ENCODE results near the gene RAVER1.
A peak's percentile ranks its signal among the peaks of the same experiment; 100 is the strongest.
"Not testable (repeated sequence)": the region's sequence is repeated elsewhere in the genome, so short reads cannot be mapped to it uniquely, and the experiment has no call there.

RAVER1 gene

GRCh38 chr19:10332965-10333757 lies at the start of gene RAVER1:
Gene RAVER1, minus strand, starts transcription at chr19:10333529. Its CDS starts 22 bp downstream, at chr19:10333507.
- peak; percentile 88 for DNase-seq

DNA sequence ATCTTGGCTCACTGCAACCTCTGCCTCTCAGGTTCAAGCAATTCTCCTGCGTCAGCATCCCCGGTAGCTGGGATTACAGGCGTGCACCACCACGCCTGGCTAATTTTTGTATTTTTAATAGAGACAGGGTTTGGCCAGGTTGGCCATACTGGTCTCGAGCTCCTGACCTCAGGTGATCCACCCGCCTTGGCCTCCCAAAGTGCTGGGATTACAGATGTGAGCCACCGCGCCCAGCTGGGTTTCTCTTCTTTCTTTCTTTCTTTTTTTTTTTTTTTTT lies 49.8 kb upstream of the RAVER1 start:
- not testable (repeated sequence) for DNase-seq

- peak; percentile 92 for DNase-seq
Measured at GRCh38 chr19:10380313-10381102, 47.2 kb upstream of the RAVER1 start, which contains the start of gene TYK2. Gene TYK2, minus strand, starts transcription at chr19:10380572. Its CDS starts 2,166 bp downstream, at chr19:10378406.

- no peak for DNase-seq
Measured at GRCh38 chr19:10379880-10380312, 46.6 kb upstream of the RAVER1 start.

DNA sequence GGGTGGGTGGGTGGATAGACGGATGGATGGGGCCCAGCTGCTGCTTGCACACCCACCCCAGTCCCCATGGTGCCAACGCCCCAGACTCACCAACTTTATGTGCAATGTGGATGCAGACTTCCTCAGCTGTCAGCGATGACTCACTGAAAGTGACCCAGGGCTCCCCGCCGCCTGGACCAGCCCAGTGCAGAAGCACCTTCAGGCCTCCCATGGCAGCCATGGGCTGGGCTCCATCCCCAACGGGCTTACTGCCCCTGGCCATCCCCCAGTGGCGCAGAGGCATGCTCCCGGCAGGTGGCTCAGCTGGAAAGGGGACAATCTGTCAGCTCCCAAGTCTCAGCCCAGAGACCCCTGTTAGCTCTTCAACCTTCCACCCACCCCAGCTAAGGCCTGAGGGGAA lies 44.8 kb upstream of the RAVER1 start:
- no peak for DNase-seq

DNA sequence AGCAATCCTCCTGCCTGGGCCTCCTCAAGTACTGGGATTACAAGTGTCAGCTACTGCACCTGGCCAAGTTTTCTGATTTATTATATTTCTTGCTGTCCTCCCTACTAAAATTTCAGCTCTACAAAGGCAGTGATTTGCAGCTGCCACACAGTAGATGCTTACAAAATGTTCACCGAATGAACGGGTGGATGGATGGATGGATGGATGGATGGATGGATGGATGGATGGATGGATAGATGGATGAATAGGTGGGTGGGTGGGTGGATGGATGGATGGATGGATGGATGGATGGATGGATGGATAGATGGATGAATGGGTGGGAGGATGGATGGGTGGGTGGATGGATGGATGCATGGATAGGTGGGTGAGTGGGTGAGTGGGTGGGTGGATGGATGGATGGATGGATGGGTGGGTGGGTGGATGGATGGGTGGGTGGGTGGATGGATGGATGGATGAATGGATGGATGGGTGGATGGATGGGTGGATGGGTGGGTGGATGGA lies 43.9 kb upstream of the RAVER1 start:
- DNase-seq, result not testable (repeated sequence)

- DNase-seq, result no peak
Measured at GRCh38 chr19:10374931-10375330, 41.6 kb upstream of the RAVER1 start.

- DNase-seq, result no peak
Measured at GRCh38 chr19:10372690-10373089, 39.4 kb upstream of the RAVER1 start.

GRCh38 chr19:10368101-10368803 lies 34.9 kb upstream of the RAVER1 start:
- no peak for DNase-seq

- DNase-seq, result not testable (repeated sequence)
Measured at GRCh38 chr19:10366950-10367512, 33.7 kb upstream of the RAVER1 start.

GRCh38 chr19:10365518-10365917 lies 32.2 kb upstream of the RAVER1 start:
- DNase-seq, result no peak

DNA sequence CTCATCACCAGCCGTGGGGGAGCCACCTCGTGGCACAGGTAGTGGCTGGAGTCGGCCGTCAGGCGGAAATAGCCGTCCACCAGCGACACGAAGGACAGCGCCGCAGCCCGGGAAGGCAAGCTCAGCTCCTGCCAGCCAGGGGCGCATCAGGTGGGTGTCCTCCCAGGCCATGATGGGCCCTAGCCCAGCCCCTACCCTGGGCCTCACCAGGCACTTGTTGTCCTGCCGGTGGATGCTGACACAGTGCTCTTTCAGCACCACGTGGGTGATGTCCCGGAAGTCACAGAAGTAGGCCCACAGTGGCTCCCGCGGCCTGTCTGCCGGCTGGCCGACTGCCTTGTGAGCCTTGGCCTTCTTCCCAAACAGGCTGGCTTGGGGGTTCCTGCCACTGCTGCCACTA lies 31.3 kb upstream of the RAVER1 start:
- DNase-seq, result no peak

DNA sequence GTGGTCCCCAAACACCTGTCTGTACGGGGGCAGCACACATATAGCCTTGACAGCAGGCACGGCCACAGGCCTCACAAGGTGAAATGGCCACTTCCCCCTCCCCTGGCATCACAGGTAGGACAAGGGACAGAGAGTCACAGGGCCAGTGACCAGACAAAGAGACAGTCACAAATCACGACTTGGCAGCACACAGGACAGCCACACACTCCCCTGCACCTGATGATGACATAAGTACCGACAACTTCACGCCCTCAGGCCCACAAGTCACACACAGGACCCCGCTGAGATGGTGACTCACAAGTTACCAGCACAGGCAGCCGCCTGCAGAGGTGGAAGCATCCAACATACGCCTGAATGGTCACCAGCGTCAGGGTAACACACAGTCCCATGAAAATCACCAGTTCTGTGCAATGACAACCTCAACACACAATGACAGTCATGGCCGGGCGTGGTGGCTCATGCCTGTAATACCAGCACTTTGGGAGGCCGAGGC lies 30.5 kb upstream of the RAVER1 start:
- no peak for DNase-seq

GRCh38 chr19:10362259-10362658 lies 28.9 kb upstream of the RAVER1 start:
- no peak for DNase-seq

- DNase-seq, result no peak
Measured at GRCh38 chr19:10361569-10362011, 28.3 kb upstream of the RAVER1 start.

- no peak for DNase-seq
Measured at GRCh38 chr19:10356431-10356830, 23.1 kb upstream of the RAVER1 start.

- DNase-seq, result no peak
Measured at GRCh38 chr19:10353793-10354391, 20.6 kb upstream of the RAVER1 start.

DNA sequence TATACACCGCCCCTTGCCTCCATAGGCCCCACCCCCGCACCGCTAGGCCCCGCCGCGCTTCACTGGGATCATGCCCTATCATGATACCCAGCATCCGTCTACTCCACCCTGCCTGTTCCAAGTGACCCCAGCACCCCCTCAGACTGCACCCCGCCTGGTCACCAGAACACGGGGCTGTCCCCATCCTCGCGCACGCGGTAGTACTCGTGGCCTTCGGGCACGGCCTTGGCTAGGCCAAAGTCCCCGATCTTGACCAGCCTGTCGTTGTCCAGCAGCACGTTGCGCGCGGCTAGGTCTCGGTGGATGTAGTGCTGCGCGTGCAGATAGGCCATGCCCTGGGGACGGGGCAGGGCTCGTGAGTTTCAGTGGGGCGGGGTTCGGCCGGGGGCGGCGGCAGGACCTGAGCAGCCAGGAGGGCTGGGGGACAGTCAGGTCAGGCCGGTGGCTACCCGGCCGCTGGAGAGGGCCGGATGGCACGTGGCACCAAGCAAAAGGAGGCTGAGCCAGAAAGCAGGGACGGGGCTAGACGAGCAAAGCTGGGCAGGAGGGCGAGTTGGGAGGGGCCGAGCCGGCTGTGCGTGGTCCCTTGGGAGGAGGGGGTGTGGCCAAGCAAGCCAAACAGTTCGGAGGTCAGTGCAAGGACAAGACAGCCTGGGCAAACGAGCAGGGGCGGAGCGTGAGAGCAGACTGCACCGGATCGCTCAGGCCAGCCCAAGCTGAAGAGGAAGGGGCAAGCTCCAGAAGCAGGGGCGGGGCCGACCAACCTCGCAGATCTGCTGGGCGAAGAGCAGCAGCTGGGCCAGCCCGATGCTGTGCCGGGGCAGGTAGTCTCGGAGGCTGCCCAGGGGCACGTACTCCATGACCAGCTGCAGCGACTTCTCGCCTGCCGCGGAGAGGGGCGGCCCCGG lies 19.7 kb upstream of the RAVER1 start:
- DNase-seq, result no peak

DNA sequence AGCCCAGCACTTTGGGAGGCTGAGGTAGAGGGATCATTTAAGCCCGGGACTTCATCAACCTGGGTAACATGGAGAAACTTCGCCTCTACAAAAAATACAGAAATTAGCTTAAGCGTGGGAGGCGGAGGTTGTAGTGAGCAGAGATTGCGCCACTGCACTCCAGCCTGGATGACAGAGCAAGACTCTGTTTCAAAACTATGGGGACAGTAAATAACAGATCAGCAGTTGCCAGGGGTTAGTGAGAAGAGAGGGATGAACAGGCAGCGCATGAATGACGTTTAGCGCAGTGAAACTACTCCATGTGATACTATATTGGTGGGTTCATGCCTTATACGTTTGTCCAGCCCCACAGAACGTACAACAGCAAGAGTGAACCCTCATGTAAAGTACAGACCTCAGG lies 13.2 kb upstream of the RAVER1 start:
- no peak for DNase-seq

DNA sequence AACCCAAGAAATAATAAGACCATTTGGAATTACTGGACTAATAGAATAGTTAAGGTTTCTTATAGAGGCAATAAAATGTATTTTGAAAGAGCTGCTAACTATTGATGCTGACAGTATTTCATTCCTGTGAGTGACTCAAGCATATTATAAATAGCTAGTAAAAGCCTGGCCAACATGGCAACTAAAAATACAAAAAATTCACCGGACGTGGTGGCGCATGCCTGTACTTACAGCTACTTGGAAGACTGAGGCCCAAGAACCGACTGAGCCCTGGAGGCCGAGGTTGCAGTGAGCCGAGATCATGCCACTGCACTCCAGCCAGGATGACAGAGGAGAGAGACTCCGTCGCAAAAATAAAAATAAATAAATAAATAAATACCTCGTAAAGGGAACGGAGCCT lies 11.5 kb upstream of the RAVER1 start:
- DNase-seq, result no peak

- no peak for DNase-seq
Measured at GRCh38 chr19:10343495-10343894, 10.2 kb upstream of the RAVER1 start.
